SK-N-SH treated with all-trans-retinoic acid at 6 μM for 48 hours (cell line): Measurements from ENCODE around the gene MANSC4.

Source experiments
- ATAC-seq: fragments of 200-7000 bp; cut with Tn5 transposase; 3 replicates; pipeline ENCODE4 v1.9.1; 2020; ENCODE audit warnings: mild to moderate bottlenecking, moderate library complexity
- BACH2 ChIP-seq: fragments of 250-450 bp; sonication (Bioruptor Pico); IDR thresholded peaks from 2 replicates; pipeline ENCODE4 v1.9.0; 2021; ENCODE audit warnings: mild to moderate bottlenecking, borderline replicate concordance
- CREB5 ChIP-seq: fragments of 250-450 bp; sonication (Bioruptor Pico); IDR thresholded peaks from 2 replicates; pipeline ENCODE4 v1.5.1; 2020; ENCODE audit warnings: low read depth, mild to moderate bottlenecking, moderate library complexity
- CSRNP3 ChIP-seq: fragments of 250-450 bp; sonication (Bioruptor Pico); IDR thresholded peaks from 2 replicates; pipeline ENCODE4 v1.5.1; 2021; ENCODE audit warnings: mild to moderate bottlenecking, moderate library complexity
- ESRRG ChIP-seq: fragments of 250-450 bp; sonication (Bioruptor Pico); IDR thresholded peaks from 2 replicates; pipeline ENCODE4 v1.6.1; 2021; ENCODE audit warnings: mild to moderate bottlenecking
- GLIS3 ChIP-seq: fragments of 250-450 bp; sonication (Bioruptor Pico); IDR thresholded peaks from 2 replicates; pipeline ENCODE4 v1.5.0; 2020; ENCODE audit warnings: mild to moderate bottlenecking, moderate library complexity
- ISL1 ChIP-seq: fragments of 250-450 bp; sonication (Bioruptor Pico); IDR thresholded peaks from 2 replicates; pipeline ENCODE4 v2.1.2; 2022; ENCODE audit warnings: mild to moderate bottlenecking, moderate library complexity
- OSR1 ChIP-seq: fragments of 250-450 bp; sonication (Bioruptor Pico); IDR thresholded peaks from 2 replicates; pipeline ENCODE4 v1.8.0; 2022; ENCODE audit warnings: moderate library complexity, mild to moderate bottlenecking, inconsistent platforms
- PATZ1 ChIP-seq: fragments of 250-450 bp; sonication (Bioruptor Pico); IDR thresholded peaks from 2 replicates; pipeline ENCODE4 v1.8.0; 2020; ENCODE audit warnings: mild to moderate bottlenecking, moderate library complexity, borderline replicate concordance
- POU6F1 ChIP-seq: fragments of 250-450 bp; sonication (Bioruptor Pico); IDR thresholded peaks from 2 replicates; pipeline ENCODE4 v1.8.0; 2021; ENCODE audit warnings: low read depth, mild to moderate bottlenecking, moderate library complexity, borderline replicate concordance
- SNAI2 ChIP-seq: fragments of 250-450 bp; sonication (Bioruptor Pico); IDR thresholded peaks from 2 replicates; pipeline ENCODE4 v1.5.0; 2020; ENCODE audit warnings: mild to moderate bottlenecking, moderate library complexity
- TSHZ2 ChIP-seq: fragments of 250-450 bp; sonication (Bioruptor Pico); IDR thresholded peaks from 2 replicates; pipeline ENCODE4 v1.5.0; 2020; ENCODE audit warnings: mild to moderate bottlenecking, moderate library complexity
- ZC3H10 ChIP-seq: fragments of 250-450 bp; sonication (Bioruptor Pico); IDR thresholded peaks from 2 replicates; pipeline ENCODE4 v1.5.1; 2021; ENCODE audit warnings: mild to moderate bottlenecking, moderate library complexity
- ZFP30 ChIP-seq: fragments of 450-650 bp; formaldehyde crosslinking; IDR thresholded peaks from 2 replicates; pipeline ENCODE4 v1.5.0; 2022; ENCODE audit warnings: mild to moderate bottlenecking, moderate library complexity
- ZNF565 ChIP-seq: fragments of 450-650 bp; formaldehyde crosslinking; conservative IDR thresholded peaks from 2 replicates; pipeline ENCODE4 v1.5.0; 2020; ENCODE audit warnings: low read depth, mild to moderate bottlenecking, moderate library complexity
- ZNF70 ChIP-seq: fragments of 450-650 bp; formaldehyde crosslinking; IDR thresholded peaks from 2 replicates; pipeline ENCODE4 v1.5.0; 2020; ENCODE audit warnings: mild to moderate bottlenecking, moderate library complexity
- ZNF8 ChIP-seq: fragments of 450-650 bp; formaldehyde crosslinking; IDR thresholded peaks from 2 replicates; pipeline ENCODE4 v1.5.0; 2020; ENCODE audit warnings: mild to moderate bottlenecking, moderate library complexity

The MANSC4 gene

GRCh38 chr12:27754795-27755194 is 25.2 kb downstream of the MANSC4 start:
- ATAC-seq: no peak
- TF ChIP-seq ZC3H10 (CRISPR knock-in tag) (no peak), CSRNP3 (CRISPR knock-in tag) (no peak), CREB5 (CRISPR knock-in tag) (no peak), OSR1 (CRISPR knock-in tag) (no peak), ZNF565 (CRISPR knock-in tag) (no peak), SNAI2 (CRISPR knock-in tag) (no peak), BACH2 (CRISPR knock-in tag) (no peak), TSHZ2 (CRISPR knock-in tag) (no peak)
- TF ChIP-seq, all 23 proteins: peak for 0

- TF ChIP-seq ZFP30 (no peak), POU6F1 (CRISPR knock-in tag) (no peak), ISL1 (CRISPR knock-in tag) (no peak), SNAI2 (CRISPR knock-in tag) (no peak), ZNF8 (no peak), CSRNP3 (CRISPR knock-in tag) (no peak), GLIS3 (CRISPR knock-in tag) (no peak), ESRRG (CRISPR knock-in tag) (no peak), PATZ1 (CRISPR knock-in tag) (no peak), ZNF565 (CRISPR knock-in tag) (no peak), ZC3H10 (CRISPR knock-in tag) (no peak), ZNF70 (no peak), TSHZ2 (CRISPR knock-in tag) (no peak)
- ATAC-seq: no peak
These were observed 28.5 kb downstream of the MANSC4 start for GRCh38 chr12:27751386-27752047.
